Spleen (tissue), 11 donors: ENCODE data around the gene ULBP1. TPM values are rescaled to one million over a fixed set of nuclear protein-coding genes. Genes with fewer than 3 reads are reported as not detected.
"Not testable (repeated sequence)": the region's sequence is repeated elsewhere in the genome, so short reads cannot be mapped to it uniquely, and the experiment has no call there.

Experiments
- DNase-seq: peaks from one replicate; pipeline ENCODE4 v3.0.0-alpha.2; 2020
- H3K27ac ChIP-seq, 8 donors: fragments of 200-600 bp; sonication (generic) in 7 of 8; 1 replicate in 4 of 8; 2 replicates in 4 of 8; pipeline versions ENCODE4 v1.5.0 to v1.8.0; 2016 to 2021; ENCODE audit warnings: inconsistent platforms in 4 of 8, mild to moderate bottlenecking in 4 of 8, moderate library complexity in 1 of 8
- H3K27me3 ChIP-seq, 7 donors: fragments of 200-600 bp; sonication (generic) in 6 of 7; replicated peaks in 1 of 7; 1 replicate in 4 of 7; 2 replicates in 3 of 7; pipeline versions ENCODE4 v1.5.0 to v1.8.0; 2016 to 2021; ENCODE audit warnings: inconsistent platforms in 3 of 7, mild to moderate bottlenecking in 1 of 7
- H3K36me3 ChIP-seq, 6 donors: fragments of 200-600 bp; sonication (generic) in 5 of 6; 1 replicate in 4 of 6; 2 replicates in 2 of 6; pipeline versions ENCODE4 v1.5.0 to v1.8.0; 2016 to 2021; ENCODE audit warnings: inconsistent platforms in 2 of 6
- H3K4me1 ChIP-seq, 6 donors: fragments of 200-600 bp; sonication (generic) in 5 of 6; 1 replicate in 3 of 6; 2 replicates in 3 of 6; pipeline versions ENCODE4 v1.5.0 to v1.8.0; 2016 to 2021; ENCODE audit warnings: inconsistent platforms in 3 of 6
- H3K4me3 ChIP-seq, 8 donors: fragments of 200-600 bp; sonication (generic) in 7 of 8; 1 replicate in 4 of 8; 2 replicates in 4 of 8; pipeline versions ENCODE4 v1.5.0 to v1.8.0; 2016 to 2021; ENCODE audit warnings: inconsistent platforms in 4 of 8, mild to moderate bottlenecking in 4 of 8, moderate library complexity in 2 of 8
- H3K9me3 ChIP-seq, 8 donors: fragments of 200-600 bp; sonication (generic) in 7 of 8; 1 replicate in 4 of 8; 2 replicates in 4 of 8; pipeline versions ENCODE4 v1.5.0 to v1.8.0; 2016 to 2021; ENCODE audit warnings: inconsistent platforms in 4 of 8
- POLR2A ChIP-seq, 3 donors: fragments of 450-650 bp; IDR thresholded peaks; one replicate each; pipeline ENCODE4 v1.5.1; 2017; ENCODE audit warnings: antibody characterized with exemption in 3 of 3, mild to moderate bottlenecking in 1 of 3
- POLR2AphosphoS5 ChIP-seq, 3 donors: sonication (generic); formaldehyde crosslinking; IDR thresholded peaks; one replicate each; pipeline ENCODE4 v1.5.1; 2017; ENCODE audit warnings: antibody characterized with exemption in 3 of 3
- WGBS, 5 donors: extraction: QIAGEN DNeasy Blood & Tissue Kit in 3 of 5; methylation state at CpG; one replicate each; pipeline versions ENCODE4 v1.1.5 to v1.1.7; 2013 to 2018; 5-methylcytosine and 5-hydroxymethylcytosine counted together
- intact Hi-C: fragments of 100-400 bp; cut with DNase I; formaldehyde crosslinking; loops from one replicate; pipeline ENCODE4 v1.15.0; 2023; ENCODE audit warnings: low total_unique reads
- polyA plus RNA-seq, 3 donors: library from polyadenylated mRNA; stranded (reverse); fragments of 200-250 nt; gene quantifications; one replicate each; pipeline ENCODE4 v1.2.1, GENCODE V29; 2013
- total RNA-seq, 7 donors: library from RNA; depleted of rRNA in 3 of 7; stranded (reverse); fragments of >200 nt in 3 of 7; fragmentation: NEBNext Ultra II Directional in 4 of 7; extraction: Animal tissue kit (Norgen Biotek cat#: 25700) in 4 of 7; gene quantifications; one replicate each; pipeline versions ENCODE4 v1.1.0 to v1.2.1, GENCODE V29; 2016 to 2021
- TF ChIP-seq, protein P1 (sequence below), 11 experiments: fragments of 200-600 bp in 7 of 11; fragments of 450-650 bp in 4 of 11; sonication (generic) in 4 of 11; IDR thresholded peaks in 8 of 11; conservative IDR thresholded peaks in 3 of 11; 1 replicate in 7 of 11; 2 replicates in 4 of 11; pipeline versions ENCODE4 v1.4.0 to v1.8.0; 2016 to 2021; ENCODE audit warnings: antibody characterized with exemption in 11 of 11, inconsistent platforms in 4 of 11, mild to moderate bottlenecking in 1 of 11
- donor health status: healthy with polysubstance abuse.
- donor health status: DM: no; HTN: no; CAD: no; lungs with moderate emphysema.
- donor health status: DM: no; HTN: no; CAD: no.
- donor health status: Bipolar disorder and iron deficiency.
- donor health status: healthy.
- donor health status: DM: no; HTN: no; CAD: no.
- donor health status: DM: yes; HTN: yes; CAD: no.

ULBP1 gene
- total and polyA plus RNA-seq, 10 donors: 0.03 to 0.34 (median 0.15) TPM; not detected in 6

DNA sequence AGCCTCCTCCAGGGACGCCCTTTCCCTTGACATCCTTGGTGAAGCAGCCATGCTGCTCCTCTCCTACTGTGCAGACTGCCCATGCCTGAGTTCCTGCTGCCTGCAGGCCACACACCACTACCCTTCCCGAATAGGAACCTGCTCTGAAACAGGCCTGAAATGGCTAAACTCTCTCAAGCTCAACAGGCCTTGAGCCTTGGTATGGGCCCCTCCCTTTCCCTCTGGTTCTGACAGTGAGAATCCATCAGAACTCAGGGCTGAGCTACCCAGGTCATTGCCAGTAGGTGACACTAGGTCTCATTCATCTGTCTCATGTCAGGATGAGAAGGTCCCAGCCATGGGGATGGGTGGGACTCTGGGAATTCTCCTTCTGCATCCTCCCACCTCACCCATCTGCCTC is 35.9 kb downstream of the ULBP1 start:
- Histone ChIP-seq H3K27me3 (peaks cover 2 to 59% (median 20%) of the 10 kb centered on the region in 7 donors), H3K4me3 (no peak overlapping the region), H3K36me3 (no peaks in the 10 kb centered on the region), H3K27ac (no peak overlapping the region), H3K9me3 (no peaks in the 10 kb centered on the region), H3K4me1 (peaks cover 5 to 9% (median 8%) of the 10 kb centered on the region in 6 donors)
- no peak for DNase-seq
- 80 to 94% (median 89%) methylated on average over 2 of the region's 2 CpGs for WGBS, 5 donors
- intact Hi-C loops: no loop called here
- no peak for TF ChIP-seq POLR2A (IDR thresholded peaks at IDR 0.05)
- no peak for TF ChIP-seq POLR2AphosphoS5 (IDR thresholded peaks at IDR 0.05)
- TF ChIP-seq, protein P1, sequence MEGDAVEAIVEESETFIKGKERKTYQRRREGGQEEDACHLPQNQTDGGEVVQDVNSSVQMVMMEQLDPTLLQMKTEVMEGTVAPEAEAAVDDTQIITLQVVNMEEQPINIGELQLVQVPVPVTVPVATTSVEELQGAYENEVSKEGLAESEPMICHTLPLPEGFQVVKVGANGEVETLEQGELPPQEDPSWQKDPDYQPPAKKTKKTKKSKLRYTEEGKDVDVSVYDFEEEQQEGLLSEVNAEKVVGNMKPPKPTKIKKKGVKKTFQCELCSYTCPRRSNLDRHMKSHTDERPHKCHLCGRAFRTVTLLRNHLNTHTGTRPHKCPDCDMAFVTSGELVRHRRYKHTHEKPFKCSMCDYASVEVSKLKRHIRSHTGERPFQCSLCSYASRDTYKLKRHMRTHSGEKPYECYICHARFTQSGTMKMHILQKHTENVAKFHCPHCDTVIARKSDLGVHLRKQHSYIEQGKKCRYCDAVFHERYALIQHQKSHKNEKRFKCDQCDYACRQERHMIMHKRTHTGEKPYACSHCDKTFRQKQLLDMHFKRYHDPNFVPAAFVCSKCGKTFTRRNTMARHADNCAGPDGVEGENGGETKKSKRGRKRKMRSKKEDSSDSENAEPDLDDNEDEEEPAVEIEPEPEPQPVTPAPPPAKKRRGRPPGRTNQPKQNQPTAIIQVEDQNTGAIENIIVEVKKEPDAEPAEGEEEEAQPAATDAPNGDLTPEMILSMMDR (IDR thresholded peaks at IDR 0.05 in 8 of 11, conservative IDR thresholded peaks at IDR 0.05 in 3 of 11): no peak

DNA sequence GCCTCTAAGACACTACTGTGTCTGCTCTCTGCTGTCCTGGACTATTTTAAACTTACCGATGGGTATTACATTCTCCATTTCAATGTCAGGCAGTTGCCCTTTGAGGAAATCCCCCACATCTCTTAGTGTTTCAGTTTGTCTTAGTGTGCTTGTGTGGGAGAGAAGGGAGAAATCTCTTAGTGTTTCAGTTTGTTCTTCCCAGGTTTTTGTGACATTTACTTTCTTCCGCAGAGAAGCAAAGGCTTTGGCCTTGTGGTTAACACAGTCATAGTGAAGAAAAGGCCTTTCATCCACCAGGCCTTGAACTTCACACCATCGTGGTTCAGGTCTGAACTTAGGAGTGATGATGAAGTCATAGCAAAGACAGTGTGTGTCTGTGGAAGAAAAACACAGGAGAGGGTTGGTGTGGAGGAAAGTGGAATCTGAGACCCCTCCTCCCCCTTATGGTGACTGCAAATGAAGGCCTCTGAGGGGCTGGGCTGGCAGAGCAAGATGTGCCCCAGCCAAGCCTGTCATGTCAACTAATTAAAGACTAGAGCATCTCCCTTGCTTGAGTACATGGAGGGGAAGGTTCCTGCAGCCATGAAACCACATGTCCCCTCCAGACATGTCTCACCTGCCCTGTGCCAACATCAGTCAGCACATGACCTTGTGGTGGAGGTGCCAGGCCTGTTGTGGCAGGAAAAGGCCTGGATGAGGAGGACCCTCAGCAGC is 37.7 kb downstream of the ULBP1 start:
- no peak overlapping the region for H3K27ac ChIP-seq
- H3K4me3 ChIP-seq: no peak overlapping the region
- DNase-seq: no peak
- no peak for TF ChIP-seq POLR2AphosphoS5 (IDR thresholded peaks at IDR 0.05)
- TF ChIP-seq, protein P1 (IDR thresholded peaks at IDR 0.05 in 8 of 11, conservative IDR thresholded peaks at IDR 0.05 in 3 of 11): no peak
- TF ChIP-seq POLR2A (IDR thresholded peaks at IDR 0.05): no peak
- peaks cover 6 to 23% (median 16%) of the 10 kb centered on the region in 6 donors for H3K4me1 ChIP-seq
- no peaks in the 10 kb centered on the region for H3K9me3 ChIP-seq
- H3K36me3 ChIP-seq: no peaks in the 10 kb centered on the region
- intact Hi-C loops: no loop called here
- 34 to 66% (median 58%) methylated on average over 3 of the region's 3 CpGs for WGBS, 5 donors
- H3K27me3 ChIP-seq: peaks cover 0 to 57% (median 4%) of the 10 kb centered on the region in 7 donors

DNA sequence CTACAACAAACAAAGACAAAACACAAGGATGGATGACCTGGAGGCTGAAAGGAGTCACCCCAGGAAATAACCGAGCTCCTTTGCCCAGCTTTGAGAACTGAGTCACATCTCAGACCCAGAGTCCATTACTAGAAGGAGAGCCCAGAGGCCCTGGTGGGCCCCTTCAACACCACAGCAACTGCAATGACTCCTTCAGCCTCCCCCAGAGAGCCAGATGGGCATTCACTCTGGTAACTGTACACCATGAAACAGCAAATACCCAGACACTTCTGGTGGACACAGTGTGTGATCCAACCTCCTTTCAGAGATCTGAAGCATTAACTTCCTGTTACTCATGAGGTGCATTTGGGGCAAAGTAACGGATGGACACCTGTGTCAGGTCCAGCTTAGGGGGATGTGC is 39.0 kb downstream of the ULBP1 start:
- H3K27me3 ChIP-seq: peaks cover 0 to 57% (median 4%) of the 10 kb centered on the region in 7 donors
- 86 to 98% (median 96%) methylated on average over 2 of the region's 2 CpGs for WGBS, 5 donors
- TF ChIP-seq, protein P1 (IDR thresholded peaks at IDR 0.05 in 8 of 11, conservative IDR thresholded peaks at IDR 0.05 in 3 of 11): no peak
- no peak for TF ChIP-seq POLR2AphosphoS5 (IDR thresholded peaks at IDR 0.05)
- no peak for TF ChIP-seq POLR2A (IDR thresholded peaks at IDR 0.05)
- H3K27ac ChIP-seq: no peak overlapping the region
- no peaks in the 10 kb centered on the region for H3K9me3 ChIP-seq
- DNase-seq: no peak
- no peak overlapping the region for H3K4me3 ChIP-seq
- no peaks in the 10 kb centered on the region for H3K36me3 ChIP-seq
- peaks cover 6 to 23% (median 16%) of the 10 kb centered on the region in 6 donors for H3K4me1 ChIP-seq
- intact Hi-C loops: no loop called here

GRCh38 chr6:150003599-150003998 is 39.9 kb downstream of the ULBP1 start:
- DNase-seq, H3K9me3 ChIP-seq, intact Hi-C loops, H3K36me3 ChIP-seq, H3K4me3 ChIP-seq, H3K27ac ChIP-seq: not testable (repeated sequence)
- peaks cover 0 to 66% (median 10%) of the 10 kb centered on the region in 7 donors for H3K27me3 ChIP-seq
- whole genome bisulfite sequencing, 5 donors: 77 to 98% (median 86%) methylated on average over 3 of the region's 3 CpGs; no CpG with 5 or more reads in 1 of the 5 donors
- peaks cover 6 to 23% (median 16%) of the 10 kb centered on the region in 6 donors for H3K4me1 ChIP-seq
